Keratinocyte (primary cell): Measurements from ENCODE around the gene XIRP1.

Experiments used
- CTCF ChIP-seq, 3 experiments: IDR thresholded peaks in 1 of 3; conservative IDR thresholded peaks in 1 of 3; optimal IDR thresholded peaks in 1 of 3; 2 replicates in 2 of 3; 3 replicates in 1 of 3; pipeline versions ENCODE3 to v1.5.1; 2011; ENCODE audit warnings: low read length in 3 of 3, mild to moderate bottlenecking in 3 of 3, moderate library complexity in 2 of 3, control low read depth in 1 of 3, inconsistent platforms in 1 of 3; ENCODE audit not compliant: insufficient read depth in 2 of 3; ENCODE audit errors: extremely low read depth in 1 of 3
- EZH2 ChIP-seq: IDR thresholded peaks from one replicate; pipeline ENCODE4 v1.6.1; 2012; ENCODE audit warnings: inconsistent platforms, mild to moderate bottlenecking, low read length, moderate library complexity

DNA sequence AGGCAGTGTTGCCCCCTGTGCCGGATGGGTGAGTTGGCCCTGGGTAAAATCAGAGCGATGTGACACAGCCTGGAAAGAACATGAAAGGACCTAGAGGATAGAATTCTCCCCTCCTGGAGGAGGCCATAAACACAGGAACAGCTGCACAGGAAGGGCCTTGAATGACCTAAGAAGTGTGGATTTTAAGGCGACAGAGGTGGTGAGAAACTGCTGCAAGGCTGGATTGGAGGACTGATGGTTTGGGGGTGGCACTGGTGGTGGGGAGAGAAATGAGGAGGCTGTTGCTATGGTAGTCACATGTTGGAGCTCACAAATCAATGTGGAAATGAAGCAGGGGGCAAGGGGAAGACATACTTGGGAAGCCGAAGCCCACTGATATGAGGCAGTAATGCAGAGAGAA, 13.8 kb downstream of the XIRP1 start:
- TF ChIP-seq CTCF (optimal IDR thresholded peaks at IDR 0.05 in 1 of 3, IDR thresholded peaks at IDR 0.05 in 1 of 3, conservative IDR thresholded peaks at IDR 0.05 in 1 of 3; ENCODE audit: extremely low read depth in 1 of 3, insufficient read depth in 2 of 3, low read length in 3 of 3) = no peak
- TF ChIP-seq EZH2 = no peak
